ENCODE results near the gene CCL5.

- TF ChIP-seq CTCF (conservative IDR thresholded peaks at IDR 0.05; ENCODE audit: low read depth in 2 of 2) (no peak), POLR2AphosphoS5 (IDR thresholded peaks at IDR 0.05; ENCODE audit: low read depth) (no peak), EZH2phosphoT487 (IDR thresholded peaks at IDR 0.05; ENCODE audit: unreplicated experiment) (no peak), EZH2 (IDR thresholded peaks at IDR 0.05; ENCODE audit: low read depth, unreplicated experiment) (no peak), REST (IDR thresholded peaks at IDR 0.05; ENCODE audit: unreplicated experiment) (no peak), ZNF114 (CRISPR knock-in tag; IDR thresholded peaks at IDR 0.05) (no peak), JUNB (IDR thresholded peaks at IDR 0.05; ENCODE audit: unreplicated experiment) (no peak), STAT1 (IDR thresholded peaks at IDR 0.05; ENCODE audit: unreplicated experiment) (no peak), CREB1 (CRISPR knock-in tag; IDR thresholded peaks at IDR 0.05; ENCODE audit: low read depth) (no peak), ZNF462 (CRISPR knock-in tag; IDR thresholded peaks at IDR 0.05) (no peak), NANOG (IDR thresholded peaks at IDR 0.05; ENCODE audit: borderline replicate concordance) (no peak)
Measured at GRCh38 chr17:35889818-35890773, 9.9 kb upstream of the CCL5 start.

Data from GM23338 (cell line).